Stimulated activated CD8-positive, alpha-beta memory T cell treated with anti-CD3 and anti-CD28 coated beads, Interleukin-7, amount 100 ng/mL, for 24 hours (primary cell): ENCODE measurements around the gene SSTR4.
"Not testable (repeated sequence)": the region's sequence is repeated elsewhere in the genome, so short reads cannot be mapped to it uniquely, and the experiment has no call there.

Experiments used
- DNase-seq: peaks from one replicate; pipeline ENCODE4 v3.0.0-alpha.2; 2020; ENCODE audit warnings: low read depth

The SSTR4 gene

GRCh38 chr20:23034721-23035671, at the start of gene SSTR4:
SSTR4 (plus strand) TSS chr20:23035312; CDS start chr20:23035484, 172 bp downstream.
- DNase-seq, result no peak

GRCh38 chr20:22986601-22987000, 48.5 kb upstream of the SSTR4 start:
- DNase-seq, result no peak

GRCh38 chr20:22991424-22991823, 43.7 kb upstream of the SSTR4 start:
- not testable (repeated sequence) for DNase-seq

GRCh38 chr20:22993823-22994222, 41.3 kb upstream of the SSTR4 start:
- DNase-seq, result no peak

- no peak for DNase-seq
These were observed 39.2 kb upstream of the SSTR4 start for GRCh38 chr20:22995923-22996322.

GRCh38 chr20:22998476-22998875, 36.6 kb upstream of the SSTR4 start:
- no peak for DNase-seq

GRCh38 chr20:22999756-23000155, 35.4 kb upstream of the SSTR4 start:
- no peak for DNase-seq

GRCh38 chr20:23000232-23000947, 34.7 kb upstream of the SSTR4 start:
- no peak for DNase-seq

- DNase-seq, result no peak
These were observed 32.8 kb upstream of the SSTR4 start for GRCh38 chr20:23002276-23002675.

- no peak for DNase-seq
These were observed 32.0 kb upstream of the SSTR4 start for GRCh38 chr20:23003077-23003635.

- no peak for DNase-seq
These were observed 31.1 kb upstream of the SSTR4 start for GRCh38 chr20:23003881-23004460.

GRCh38 chr20:23005776-23006175, 29.3 kb upstream of the SSTR4 start:
- DNase-seq, result no peak

- DNase-seq, result no peak
These were observed 27.6 kb upstream of the SSTR4 start for GRCh38 chr20:23007462-23007861.

GRCh38 chr20:23007886-23008655, 27.0 kb upstream of the SSTR4 start:
- DNase-seq, result no peak

GRCh38 chr20:23008667-23009066, 26.4 kb upstream of the SSTR4 start:
- no peak for DNase-seq

GRCh38 chr20:23009636-23010035, 25.5 kb upstream of the SSTR4 start:
- DNase-seq, result no peak

GRCh38 chr20:23010096-23010495, 25.0 kb upstream of the SSTR4 start:
- no peak for DNase-seq

- DNase-seq, result no peak
These were observed 23.9 kb upstream of the SSTR4 start for GRCh38 chr20:23011008-23011721.

GRCh38 chr20:23013429-23013828, 21.7 kb upstream of the SSTR4 start:
- DNase-seq, result no peak

GRCh38 chr20:23017516-23017915, 17.6 kb upstream of the SSTR4 start:
- no peak for DNase-seq

GRCh38 chr20:23018432-23018831, 16.7 kb upstream of the SSTR4 start:
- no peak for DNase-seq
